Keratinocyte (primary cell): Measurements from ENCODE around the gene MOCS1. TPM values are rescaled to one million over a fixed set of nuclear protein-coding genes. Genes with fewer than 3 reads are reported as not detected.

ENCODE experiments used
- DNase-seq: peaks from one replicate; pipeline ENCODE4 v3.0.0-alpha.2; 2011; ENCODE audit warnings: low read depth, missing footprints, low spot score
- FAIRE-seq: peaks from 2 replicates; lab custom pipeline; 2011; peaks lifted over from hg19 to GRCh38; lab: Jason Lieb, UNC
- H2AFZ ChIP-seq: 2 replicates; pipeline ENCODE4 v1.6.0; 2012; ENCODE audit warnings: low read length, control low read depth, inconsistent platforms; ENCODE audit not compliant: control insufficient read depth
- H3K27ac ChIP-seq: 2 replicates; pipeline ENCODE4 v1.5.1; 2011; ENCODE audit warnings: low read length; ENCODE audit not compliant: control insufficient read depth, insufficient read depth
- H3K27me3 ChIP-seq: 3 replicates; pipeline ENCODE4 v1.6.0; 2011; ENCODE audit warnings: low read length; ENCODE audit not compliant: control insufficient read depth, insufficient read depth; ENCODE audit errors: extremely low read depth
- H3K36me3 ChIP-seq, 2 experiments: 2 replicates in 1 of 2; 3 replicates in 1 of 2; pipeline ENCODE4 v1.5.1; 2011; ENCODE audit warnings: low read length in 2 of 2, mild to moderate bottlenecking in 1 of 2; ENCODE audit not compliant: control insufficient read depth in 2 of 2, insufficient read depth in 2 of 2; ENCODE audit errors: extremely low read depth in 1 of 2
- H3K4me1 ChIP-seq: 3 replicates; pipeline ENCODE4 v1.5.1; 2011; ENCODE audit warnings: low read length; ENCODE audit not compliant: control insufficient read depth, insufficient read depth; ENCODE audit errors: extremely low read depth
- H3K4me2 ChIP-seq: 3 replicates; pipeline ENCODE4 v1.6.0; 2011; ENCODE audit warnings: low read depth, low read length; ENCODE audit not compliant: control insufficient read depth, insufficient read depth; ENCODE audit errors: extremely low read depth
- H3K4me3 ChIP-seq, 3 experiments: fragments of 200-600 bp in 1 of 3; sonication (generic) in 1 of 3; 2 replicates in 2 of 3; 3 replicates in 1 of 3; pipeline ENCODE4 v1.5.1; 2011 to 2016; ENCODE audit warnings: low read length in 3 of 3, mild to moderate bottlenecking in 3 of 3, control low read depth in 2 of 3, inconsistent platforms in 1 of 3, low read depth in 1 of 3, mixed read lengths in 1 of 3, mixed run types in 1 of 3, moderate library complexity in 1 of 3; ENCODE audit not compliant: control insufficient read depth in 2 of 3, insufficient read depth in 2 of 3; ENCODE audit errors: extremely low read depth in 1 of 3
- H3K79me2 ChIP-seq: 2 replicates; pipeline ENCODE4 v1.6.0; 2012; ENCODE audit warnings: low read length; ENCODE audit not compliant: control insufficient read depth, insufficient read depth
- H3K9ac ChIP-seq: 3 replicates; pipeline ENCODE4 v1.6.0; 2011; ENCODE audit warnings: low read length; ENCODE audit not compliant: control insufficient read depth, insufficient read depth; ENCODE audit errors: extremely low read depth
- H3K9me1 ChIP-seq: 3 replicates; pipeline ENCODE4 v1.6.0; 2011; ENCODE audit warnings: low read length; ENCODE audit not compliant: control insufficient read depth, insufficient read depth; ENCODE audit errors: extremely low read depth
- H3K9me3 ChIP-seq: 2 replicates; pipeline ENCODE4 v1.5.1; 2012; ENCODE audit warnings: low read depth, low read length; ENCODE audit not compliant: control insufficient read depth
- H4K20me1 ChIP-seq: 3 replicates; pipeline ENCODE4 v1.6.0; 2011; ENCODE audit warnings: low read length; ENCODE audit not compliant: control insufficient read depth, insufficient read depth; ENCODE audit errors: extremely low read depth
- EZH2 ChIP-seq: IDR thresholded peaks from one replicate; pipeline ENCODE4 v1.6.1; 2012; ENCODE audit warnings: inconsistent platforms, mild to moderate bottlenecking, low read length, moderate library complexity
- dilution Hi-C: fragments of 300-500 bp; cut with MboI; formaldehyde crosslinking; loops from one replicate; pipeline ENCODE4 v1.7.0; 2020; ENCODE audit warnings: low sequenced_read_pairs; ENCODE audit not compliant: extremely low pct_ligation_motif_present
- polyA plus RNA-seq, 5 experiments: library from polyadenylated mRNA; depleted of rRNA in 3 of 5; stranded (reverse) in 3 of 5; stranded (forward) in 1 of 5; unstranded in 1 of 5; fragments of >200 nt; gene quantifications; 1 replicate in 1 of 5; 2 replicates in 3 of 5; 3 replicates in 1 of 5; pipeline versions ENCODE4 v1.2.1 to v1.2.3, GENCODE V29; 2011 to 2012; ENCODE audit warnings: missing spikeins in 2 of 5, low read depth in 1 of 5, low replicate concordance in 1 of 5
- TF ChIP-seq, protein P1 (sequence below), 3 experiments: IDR thresholded peaks in 1 of 3; conservative IDR thresholded peaks in 1 of 3; optimal IDR thresholded peaks in 1 of 3; 2 replicates in 2 of 3; 3 replicates in 1 of 3; pipeline versions ENCODE3 to v1.5.1; 2011; ENCODE audit warnings: low read length in 3 of 3, mild to moderate bottlenecking in 3 of 3, moderate library complexity in 2 of 3, control low read depth in 1 of 3, inconsistent platforms in 1 of 3; ENCODE audit not compliant: insufficient read depth in 2 of 3; ENCODE audit errors: extremely low read depth in 1 of 3

MOCS1 gene
- polyA plus RNA-seq, 1 donor (not counting 4 experiments of a cell fraction or from before 2014, with no cell fraction given): 2.2 TPM

DNA sequence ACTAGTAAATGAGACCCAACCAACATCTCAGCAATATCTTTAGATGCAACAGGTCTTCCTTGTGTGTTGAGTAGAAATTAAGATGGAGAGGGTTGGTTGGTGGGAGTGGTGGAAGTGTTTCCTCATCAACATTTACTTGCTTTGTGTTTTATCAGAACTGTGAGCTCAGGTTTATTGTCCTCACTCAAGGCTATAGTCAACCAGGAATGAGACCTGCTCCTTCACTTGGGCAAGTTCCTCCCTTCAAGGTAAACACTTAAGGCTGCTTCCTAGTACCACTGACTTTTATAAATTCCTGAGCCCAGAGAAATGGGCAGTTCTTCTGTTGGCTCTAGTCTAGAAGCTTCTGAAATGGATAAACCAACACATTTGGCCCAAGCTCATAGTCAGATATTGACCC, 48.9 kb upstream of the MOCS1 start:
- H4K20me1 ChIP-seq: no peaks in the 10 kb centered on the region
- H3K27me3 ChIP-seq: no peaks in the 10 kb centered on the region
- no peaks in the 10 kb centered on the region for H3K9me1 ChIP-seq
- no peak overlapping the region for H3K9ac ChIP-seq
- no peaks in the 10 kb centered on the region for H3K79me2 ChIP-seq
- no peak overlapping the region for H3K4me3 ChIP-seq
- FAIRE-seq (no peak), DNase-seq (no peak)
- dilution Hi-C loops: no loop called here
- H3K36me3 ChIP-seq: no peaks in the 10 kb centered on the region
- no peak overlapping the region for H3K4me2 ChIP-seq
- H2AFZ ChIP-seq: no peak overlapping the region
- no peak for TF ChIP-seq EZH2
- TF ChIP-seq, protein P1, sequence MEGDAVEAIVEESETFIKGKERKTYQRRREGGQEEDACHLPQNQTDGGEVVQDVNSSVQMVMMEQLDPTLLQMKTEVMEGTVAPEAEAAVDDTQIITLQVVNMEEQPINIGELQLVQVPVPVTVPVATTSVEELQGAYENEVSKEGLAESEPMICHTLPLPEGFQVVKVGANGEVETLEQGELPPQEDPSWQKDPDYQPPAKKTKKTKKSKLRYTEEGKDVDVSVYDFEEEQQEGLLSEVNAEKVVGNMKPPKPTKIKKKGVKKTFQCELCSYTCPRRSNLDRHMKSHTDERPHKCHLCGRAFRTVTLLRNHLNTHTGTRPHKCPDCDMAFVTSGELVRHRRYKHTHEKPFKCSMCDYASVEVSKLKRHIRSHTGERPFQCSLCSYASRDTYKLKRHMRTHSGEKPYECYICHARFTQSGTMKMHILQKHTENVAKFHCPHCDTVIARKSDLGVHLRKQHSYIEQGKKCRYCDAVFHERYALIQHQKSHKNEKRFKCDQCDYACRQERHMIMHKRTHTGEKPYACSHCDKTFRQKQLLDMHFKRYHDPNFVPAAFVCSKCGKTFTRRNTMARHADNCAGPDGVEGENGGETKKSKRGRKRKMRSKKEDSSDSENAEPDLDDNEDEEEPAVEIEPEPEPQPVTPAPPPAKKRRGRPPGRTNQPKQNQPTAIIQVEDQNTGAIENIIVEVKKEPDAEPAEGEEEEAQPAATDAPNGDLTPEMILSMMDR (optimal IDR thresholded peaks at IDR 0.05 in 1 of 3, IDR thresholded peaks at IDR 0.05 in 1 of 3, conservative IDR thresholded peaks at IDR 0.05 in 1 of 3; ENCODE audit: extremely low read depth in 1 of 3, insufficient read depth in 2 of 3, low read length in 3 of 3): no peak
- H3K4me1 ChIP-seq: no peaks in the 10 kb centered on the region
- no peaks in the 10 kb centered on the region for H3K9me3 ChIP-seq
- no peak overlapping the region for H3K27ac ChIP-seq

DNA sequence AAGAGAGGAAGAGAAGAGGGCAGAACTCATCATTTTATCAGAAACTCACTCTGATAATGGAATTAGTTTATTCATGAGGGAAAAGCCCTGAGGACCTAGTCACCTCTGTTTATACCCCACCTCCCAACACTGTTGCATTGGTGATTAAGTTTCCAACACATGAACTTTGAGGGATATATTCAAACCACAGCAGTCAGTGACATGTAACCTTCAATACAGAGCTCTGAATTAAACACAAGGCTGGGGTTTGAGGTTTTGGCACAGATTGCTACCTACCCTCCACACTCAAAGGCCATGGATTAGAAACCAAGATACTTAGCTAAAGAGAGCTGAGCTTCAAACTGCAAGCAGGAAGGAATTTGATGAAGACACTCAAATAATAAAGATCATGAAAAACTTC, 48.5 kb upstream of the MOCS1 start:
- Histone ChIP-seq H4K20me1 (no peaks in the 10 kb centered on the region), H3K9me1 (no peaks in the 10 kb centered on the region), H3K27ac (no peak overlapping the region), H3K4me1 (no peaks in the 10 kb centered on the region), H3K4me3 (no peak overlapping the region), H2AFZ (no peak overlapping the region), H3K4me2 (no peak overlapping the region), H3K9me3 (no peaks in the 10 kb centered on the region), H3K36me3 (no peaks in the 10 kb centered on the region), H3K9ac (no peak overlapping the region), H3K79me2 (no peaks in the 10 kb centered on the region), H3K27me3 (no peaks in the 10 kb centered on the region)
- no peak for DNase-seq
- TF ChIP-seq, protein P1 (optimal IDR thresholded peaks at IDR 0.05 in 1 of 3, IDR thresholded peaks at IDR 0.05 in 1 of 3, conservative IDR thresholded peaks at IDR 0.05 in 1 of 3; ENCODE audit: extremely low read depth in 1 of 3, insufficient read depth in 2 of 3, low read length in 3 of 3): no peak
- no peak for TF ChIP-seq EZH2
- dilution Hi-C loops: no loop called here
- no peak for FAIRE-seq
